ENCODE results near the gene TNFRSF14.

Gene TNFRSF14

GRCh38 chr1:2559509-2560298 is 3.5 kb downstream of the TNFRSF14 start:
- TF ChIP-seq CTCF (IDR thresholded peaks at IDR 0.05) = no peak

GRCh38 chr1:2560299-2561073 is 4.3 kb downstream of the TNFRSF14 start:
- TF ChIP-seq CTCF (IDR thresholded peaks at IDR 0.05) = no peak

- no peak for TF ChIP-seq CTCF (IDR thresholded peaks at IDR 0.05)
Observed at GRCh38 chr1:2561446-2561845, 5.3 kb downstream of the TNFRSF14 start.

- peak; percentile 37 for TF ChIP-seq CTCF (IDR thresholded peaks at IDR 0.05)
Observed at GRCh38 chr1:2561898-2562895, 6.0 kb downstream of the TNFRSF14 start.

GRCh38 chr1:2563205-2563604 is 7.0 kb downstream of the TNFRSF14 start:
- TF ChIP-seq CTCF (IDR thresholded peaks at IDR 0.05) = no peak

GRCh38 chr1:2564006-2564814 is 8.0 kb downstream of the TNFRSF14 start:
- no peak for TF ChIP-seq CTCF (IDR thresholded peaks at IDR 0.05)

All from LNCAP (cell line).